Urinary bladder (tissue), 4 donors: ENCODE results near the gene STK39. TPM values are rescaled to one million over a fixed set of nuclear protein-coding genes. Genes with fewer than 3 reads are reported as not detected.

Experiments
- DNase-seq: peaks from one replicate; pipeline ENCODE4 v3.0.0-alpha.2; 2015; ENCODE audit errors: extremely low spot score
- H3K27ac ChIP-seq: one replicate; pipeline ENCODE4 v1.5.1; 2013; ENCODE audit warnings: low read depth, mild to moderate bottlenecking, moderate library complexity
- H3K36me3 ChIP-seq: one replicate; pipeline ENCODE4 v1.6.1; 2013; ENCODE audit warnings: mild to moderate bottlenecking, moderate library complexity; ENCODE audit not compliant: insufficient read depth
- H3K4me1 ChIP-seq: one replicate; pipeline ENCODE4 v1.6.1; 2013; ENCODE audit warnings: mild to moderate bottlenecking, moderate library complexity; ENCODE audit not compliant: insufficient read depth
- H3K4me3 ChIP-seq: one replicate; pipeline ENCODE4 v1.5.1; 2013; ENCODE audit warnings: low read depth, low read length
- WGBS: extraction: QIAGEN DNeasy Blood & Tissue Kit; methylation state at CpG from one replicate; pipeline ENCODE4 v1.1.7; 2013; 5-methylcytosine and 5-hydroxymethylcytosine counted together
- polyA plus RNA-seq: library from polyadenylated mRNA; stranded (reverse); fragments of 200-250 nt; gene quantifications from one replicate; pipeline ENCODE4 v1.2.3, GENCODE V29; 2013
- total RNA-seq: library from RNA; depleted of rRNA; stranded (reverse); fragments of >200 nt; gene quantifications from one replicate; pipeline ENCODE4 v1.2.3, GENCODE V29; 2014
- donor health status: healthy with polysubstance abuse.
- donor health status: healthy.

The STK39 gene
- total and polyA plus RNA-seq, 2 donors, result 17.5 to 37.7 TPM

- H3K36me3 ChIP-seq, result no peaks in the 10 kb centered on the region
- H3K4me3 ChIP-seq, result no peak overlapping the region
- no peak for DNase-seq
- H3K4me1 ChIP-seq, result no peaks in the 10 kb centered on the region
- no peak overlapping the region for H3K27ac ChIP-seq
- WGBS, result 92% methylated on average over 6 of the region's 6 CpGs
Measured at GRCh38 chr2:167955264-167955906, 292.0 kb downstream of the STK39 start.

GRCh38 chr2:167954495-167954894 lies 292.9 kb downstream of the STK39 start:
- DNase-seq, result no peak
- no peak overlapping the region for H3K4me3 ChIP-seq
- H3K27ac ChIP-seq, result no peak overlapping the region
- WGBS, result 81% methylated on average over 2 of the region's 2 CpGs
- no peaks in the 10 kb centered on the region for H3K4me1 ChIP-seq
- H3K36me3 ChIP-seq, result no peaks in the 10 kb centered on the region

GRCh38 chr2:167953776-167954175 lies 293.6 kb downstream of the STK39 start:
- Histone ChIP-seq H3K27ac (no peak overlapping the region), H3K4me1 (no peaks in the 10 kb centered on the region), H3K4me3 (no peak overlapping the region), H3K36me3 (no peaks in the 10 kb centered on the region)
- 94% methylated on average over 3 of the region's 3 CpGs for WGBS
- DNase-seq, result no peak

- H3K4me1 ChIP-seq, result no peaks in the 10 kb centered on the region
- no peak overlapping the region for H3K4me3 ChIP-seq
- H3K36me3 ChIP-seq, result no peaks in the 10 kb centered on the region
- 95% methylated on average over 2 of the region's 2 CpGs for WGBS
- no peak for DNase-seq
- H3K27ac ChIP-seq, result no peak overlapping the region
Measured at GRCh38 chr2:167950571-167950970, 296.8 kb downstream of the STK39 start.

- Histone ChIP-seq H3K4me1 (no peaks in the 10 kb centered on the region), H3K27ac (no peak overlapping the region), H3K36me3 (no peaks in the 10 kb centered on the region), H3K4me3 (no peak overlapping the region)
- no peak for DNase-seq
- WGBS, result 79% methylated on average over 3 of the region's 3 CpGs
Measured at GRCh38 chr2:167946441-167946841, 301.0 kb downstream of the STK39 start.

GRCh38 chr2:167945660-167946368 lies 301.6 kb downstream of the STK39 start:
- no peaks in the 10 kb centered on the region for H3K36me3 ChIP-seq
- WGBS, result 86% methylated on average over 10 of the region's 10 CpGs
- no peak for DNase-seq
- H3K27ac ChIP-seq, result no peak overlapping the region
- no peak overlapping the region for H3K4me3 ChIP-seq
- no peaks in the 10 kb centered on the region for H3K4me1 ChIP-seq

GRCh38 chr2:167944825-167945659 lies 302.4 kb downstream of the STK39 start:
- 83% methylated on average over 8 of the region's 8 CpGs for WGBS
- no peak overlapping the region for H3K27ac ChIP-seq
- no peak for DNase-seq
- no peaks in the 10 kb centered on the region for H3K4me1 ChIP-seq
- no peak overlapping the region for H3K4me3 ChIP-seq
- H3K36me3 ChIP-seq, result no peaks in the 10 kb centered on the region

GRCh38 chr2:167943897-167944296 lies 303.5 kb downstream of the STK39 start:
- 50% methylated on average over 1 of the region's 1 CpG for WGBS
- DNase-seq, result no peak
- Histone ChIP-seq H3K4me3 (no peak overlapping the region), H3K4me1 (no peaks in the 10 kb centered on the region), H3K27ac (no peak overlapping the region), H3K36me3 (no peaks in the 10 kb centered on the region)

- Histone ChIP-seq H3K4me3 (no peak overlapping the region), H3K36me3 (no peaks in the 10 kb centered on the region), H3K27ac (no peak overlapping the region), H3K4me1 (no peaks in the 10 kb centered on the region)
- no peak for DNase-seq
- 87% methylated on average over 1 of the region's 1 CpG for WGBS
Measured at GRCh38 chr2:167943368-167943767, 304.0 kb downstream of the STK39 start.

- DNase-seq, result no peak
- H3K27ac ChIP-seq, result no peak overlapping the region
- no peaks in the 10 kb centered on the region for H3K36me3 ChIP-seq
- no peak overlapping the region for H3K4me3 ChIP-seq
- H3K4me1 ChIP-seq, result no peaks in the 10 kb centered on the region
- WGBS, result 32% methylated on average over 3 of the region's 3 CpGs
Measured at GRCh38 chr2:167942366-167943081, 304.9 kb downstream of the STK39 start.

GRCh38 chr2:167941604-167942003 lies 305.8 kb downstream of the STK39 start:
- H3K4me1 ChIP-seq, result no peaks in the 10 kb centered on the region
- no peak overlapping the region for H3K4me3 ChIP-seq
- H3K36me3 ChIP-seq, result no peaks in the 10 kb centered on the region
- WGBS, result 95% methylated on average over 9 of the region's 9 CpGs
- no peak for DNase-seq
- H3K27ac ChIP-seq, result no peak overlapping the region

GRCh38 chr2:167940734-167941507 lies 306.5 kb downstream of the STK39 start:
- DNase-seq, result no peak

GRCh38 chr2:167940346-167940725 lies 307.1 kb downstream of the STK39 start:
- Histone ChIP-seq H3K27ac (no peak overlapping the region), H3K4me1 (no peaks in the 10 kb centered on the region), H3K4me3 (no peak overlapping the region), H3K36me3 (no peaks in the 10 kb centered on the region)
- 57% methylated on average over 3 of the region's 3 CpGs for WGBS
- DNase-seq, result no peak

More at GRCh38 chr2:167940734-167941507, 306.5 kb downstream of the STK39 start:
- Histone ChIP-seq H3K4me1 (no peaks in the 10 kb centered on the region), H3K27ac (no peak overlapping the region), H3K36me3 (no peaks in the 10 kb centered on the region), H3K4me3 (no peak overlapping the region)
- 87% methylated on average over 11 of the region's 11 CpGs for WGBS
